Limb (tissue), 2 donors: Measurements from ENCODE around the gene CALD1.

Experiments used
- DNase-seq, 2 donors: peaks; one replicate each; pipeline ENCODE4 v3.0.0-alpha.2; 2016; ENCODE audit errors: extremely low spot score in 2 of 2

The CALD1 gene

GRCh38 chr7:134892963-134893362, 113.5 kb downstream of the CALD1 start:
- no peak for DNase-seq

GRCh38 chr7:134893920-134894319, 114.5 kb downstream of the CALD1 start:
- DNase-seq, result no peak

DNA sequence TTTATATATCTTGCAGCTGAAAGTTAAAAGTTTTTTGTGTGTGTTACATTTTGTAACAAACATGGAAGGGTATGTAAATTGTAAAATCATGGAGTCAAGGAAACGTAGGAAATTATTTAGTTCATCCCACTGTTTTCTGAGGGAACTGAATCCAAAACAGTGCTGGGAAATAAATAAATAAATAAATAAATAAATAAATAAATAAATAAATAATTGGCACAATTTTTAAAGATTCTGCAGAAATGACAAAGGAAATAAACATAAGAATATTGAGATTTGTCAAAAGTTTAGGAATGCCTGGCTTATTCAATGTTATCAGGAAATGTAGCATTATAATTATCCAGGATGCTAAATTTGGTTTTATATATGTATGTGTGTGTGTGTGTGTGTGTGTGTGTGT, 115.5 kb downstream of the CALD1 start:
- DNase-seq, result no peak

GRCh38 chr7:134896073-134896472, 116.6 kb downstream of the CALD1 start:
- DNase-seq, result no peak

- no peak for DNase-seq
Observed at GRCh38 chr7:134897936-134898335, 118.5 kb downstream of the CALD1 start.

DNA sequence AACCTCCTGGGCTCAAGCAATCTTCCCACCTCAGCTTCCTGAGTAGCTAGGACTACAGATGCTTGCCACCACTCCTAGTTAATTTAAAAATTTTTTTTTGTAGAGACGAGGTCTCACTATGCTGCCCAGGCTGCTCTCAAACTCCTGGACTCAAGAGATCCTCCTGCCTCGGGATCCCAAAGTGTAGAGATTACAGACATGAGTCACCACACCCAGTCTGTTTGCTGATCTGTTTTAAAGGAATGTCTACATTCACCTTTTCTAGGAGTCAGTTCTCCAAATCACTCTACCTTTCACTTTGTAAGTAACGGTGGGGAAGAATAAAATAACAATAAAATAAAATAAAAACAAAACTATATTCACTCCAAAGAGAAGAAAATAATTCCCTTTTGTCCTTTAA, 120.3 kb downstream of the CALD1 start:
- DNase-seq, result no peak

- no peak for DNase-seq
Observed at GRCh38 chr7:134900166-134900982, 120.9 kb downstream of the CALD1 start.

- DNase-seq, result no peak
Observed at GRCh38 chr7:134901389-134902020, 122.1 kb downstream of the CALD1 start.

GRCh38 chr7:134902058-134902457, 122.6 kb downstream of the CALD1 start:
- no peak for DNase-seq

DNA sequence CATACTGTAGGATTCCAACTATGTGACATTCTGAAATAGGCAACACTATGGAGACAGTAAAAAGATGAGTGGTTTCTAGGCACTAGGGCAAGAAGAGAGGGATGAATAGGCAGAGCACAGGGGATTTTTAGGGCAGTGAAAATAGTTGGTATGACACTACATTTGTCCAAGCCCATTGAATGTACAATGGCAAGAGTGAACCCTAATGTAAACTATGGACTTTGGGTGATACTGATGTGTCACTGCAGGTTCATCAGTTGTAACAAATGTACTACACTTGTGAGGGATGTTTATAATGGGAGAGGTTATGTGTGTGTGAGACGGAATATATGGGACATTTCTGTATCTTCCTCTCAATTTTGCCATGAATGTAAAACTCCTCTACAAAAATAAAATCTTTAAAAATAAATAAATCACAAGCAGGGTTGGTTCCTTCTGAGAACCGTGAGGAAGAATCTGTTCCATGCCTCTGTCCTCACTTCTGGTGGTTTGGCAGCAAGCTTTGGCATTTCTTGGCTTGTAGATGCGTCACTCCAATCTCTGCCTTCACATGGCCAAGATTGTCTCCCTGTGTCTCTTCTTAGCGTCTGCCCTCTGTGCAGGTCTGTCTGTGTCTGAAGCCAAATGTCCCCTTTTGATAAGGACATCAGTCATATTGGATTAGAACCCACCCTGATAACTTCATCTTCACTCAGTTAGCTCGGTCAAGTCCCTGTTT, 123.8 kb downstream of the CALD1 start:
- DNase-seq, result no peak

DNA sequence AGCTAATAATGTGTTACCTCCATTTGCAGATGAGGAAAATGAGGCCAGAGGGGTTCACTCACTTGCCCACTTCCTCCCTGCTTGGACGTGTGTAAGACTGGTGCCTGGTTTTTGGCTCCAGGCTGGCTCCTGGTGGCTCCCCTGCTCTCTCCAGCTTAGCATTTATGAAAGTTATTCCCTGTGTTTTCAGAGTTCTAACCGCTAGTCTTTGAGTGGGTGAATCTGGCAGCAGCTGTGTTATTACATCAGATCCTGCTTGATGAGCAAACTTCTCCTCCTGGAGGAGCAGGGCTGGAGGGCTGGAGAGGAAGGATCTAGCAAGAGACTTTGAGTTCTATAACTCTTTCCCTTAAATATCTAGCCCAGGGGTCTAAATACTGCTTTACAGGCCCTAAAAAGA, 125.9 kb downstream of the CALD1 start:
- peak; percentile 37 to 58 for DNase-seq

DNA sequence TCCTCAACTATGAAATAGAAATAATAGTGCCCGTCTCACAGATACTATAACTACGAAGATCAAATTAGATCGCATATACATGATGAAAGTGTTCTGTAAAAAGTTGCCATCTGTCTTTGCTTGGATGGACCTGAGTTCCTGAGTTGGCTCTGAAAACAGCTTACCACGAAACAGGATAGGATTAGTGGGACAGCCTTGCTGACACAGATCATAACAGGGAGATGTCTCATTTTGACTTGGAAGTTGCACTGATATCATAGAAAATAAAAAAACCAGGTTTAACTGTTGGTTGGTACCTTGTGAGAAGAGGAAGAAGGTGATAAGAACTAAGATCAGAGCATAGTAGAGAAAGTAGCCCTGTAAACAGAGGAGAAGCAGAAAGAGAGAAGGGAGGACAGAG, 127.6 kb downstream of the CALD1 start:
- DNase-seq, result no peak

DNA sequence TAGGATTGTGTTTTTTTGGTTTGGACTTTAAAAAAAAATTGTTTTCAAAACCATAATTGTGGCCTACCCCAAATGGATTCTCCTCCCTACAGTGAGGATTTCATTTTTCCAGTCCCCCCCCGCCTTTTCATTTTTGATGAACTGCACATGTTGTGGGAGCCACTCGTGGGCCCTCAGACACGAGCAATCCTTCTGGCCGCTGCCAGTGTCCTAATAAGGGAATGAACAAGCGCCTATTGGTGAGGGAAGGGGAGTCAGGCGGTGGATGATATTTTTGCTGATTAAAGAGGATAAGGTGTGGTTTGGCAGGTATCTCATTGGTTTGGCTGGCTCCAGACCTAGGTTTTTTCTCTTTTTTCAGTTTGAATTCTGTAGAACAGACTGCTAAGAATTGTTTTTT, 128.2 kb downstream of the CALD1 start:
- no peak for DNase-seq

GRCh38 chr7:134908289-134908688, 128.9 kb downstream of the CALD1 start:
- no peak for DNase-seq

- no peak for DNase-seq
Observed at GRCh38 chr7:134910214-134910890, 130.9 kb downstream of the CALD1 start.

- DNase-seq, result no peak
Observed at GRCh38 chr7:134910968-134911367, 131.5 kb downstream of the CALD1 start.

- no peak for DNase-seq
Observed at GRCh38 chr7:134916171-134916883, 136.9 kb downstream of the CALD1 start.

- DNase-seq, result no peak
Observed at GRCh38 chr7:134919240-134919641, 139.8 kb downstream of the CALD1 start.

GRCh38 chr7:134920026-134920753, 140.8 kb downstream of the CALD1 start:
- peak in 1 of 2 donors; percentile 34 for DNase-seq
